Sigmoid colon (tissue), 4 donors: ENCODE results near the gene XRCC6.

ENCODE experiments used
- EP300 ChIP-seq, 4 donors: sonication (generic); formaldehyde crosslinking; IDR thresholded peaks; one replicate each; pipeline ENCODE4 v1.6.1; 2017; ENCODE audit warnings: antibody characterized with exemption in 4 of 4
- POLR2A ChIP-seq, 2 donors: fragments of 450-650 bp; IDR thresholded peaks; one replicate each; pipeline ENCODE4 v1.6.1; 2016; ENCODE audit warnings: antibody characterized with exemption in 2 of 2, mild to moderate bottlenecking in 2 of 2, moderate library complexity in 2 of 2
- POLR2AphosphoS5 ChIP-seq, 4 donors: sonication (generic); formaldehyde crosslinking; IDR thresholded peaks; one replicate each; pipeline ENCODE4 v1.6.1; 2017; ENCODE audit warnings: antibody characterized with exemption in 4 of 4
- TF ChIP-seq, protein P1 (sequence below), 4 experiments: fragments of 450-650 bp in 3 of 4; fragments of 200-600 bp in 1 of 4; IDR thresholded peaks; one replicate each; pipeline ENCODE4 v1.5.1; 2016 to 2019; ENCODE audit warnings: antibody characterized with exemption in 4 of 4, mild to moderate bottlenecking in 3 of 4, moderate library complexity in 2 of 4

DNA sequence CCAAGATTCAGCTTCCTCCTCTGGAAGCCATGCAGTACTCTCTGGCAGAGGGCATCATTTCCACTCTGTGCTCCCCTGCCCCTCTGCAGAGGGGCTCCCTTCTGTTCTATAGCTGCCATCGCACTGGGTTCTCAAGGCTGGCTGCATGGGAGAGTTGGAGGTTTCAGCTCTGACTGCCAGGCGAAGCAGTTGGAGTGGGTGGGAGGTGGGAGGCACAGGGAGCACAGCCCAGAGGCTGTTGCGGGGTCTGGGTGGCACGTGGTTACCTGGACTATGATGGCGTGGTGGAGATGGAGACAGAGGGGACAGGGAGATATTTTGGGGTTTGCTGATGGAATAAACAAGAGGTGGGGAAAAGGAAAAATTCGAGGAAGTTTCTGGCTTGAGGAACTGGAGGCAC is 36.2 kb upstream of the XRCC6 start:
- TF ChIP-seq POLR2A (IDR thresholded peaks at IDR 0.05) (no peak), POLR2AphosphoS5 (IDR thresholded peaks at IDR 0.05) (no peak), EP300 (IDR thresholded peaks at IDR 0.05) (no peak)
- TF ChIP-seq, protein P1, sequence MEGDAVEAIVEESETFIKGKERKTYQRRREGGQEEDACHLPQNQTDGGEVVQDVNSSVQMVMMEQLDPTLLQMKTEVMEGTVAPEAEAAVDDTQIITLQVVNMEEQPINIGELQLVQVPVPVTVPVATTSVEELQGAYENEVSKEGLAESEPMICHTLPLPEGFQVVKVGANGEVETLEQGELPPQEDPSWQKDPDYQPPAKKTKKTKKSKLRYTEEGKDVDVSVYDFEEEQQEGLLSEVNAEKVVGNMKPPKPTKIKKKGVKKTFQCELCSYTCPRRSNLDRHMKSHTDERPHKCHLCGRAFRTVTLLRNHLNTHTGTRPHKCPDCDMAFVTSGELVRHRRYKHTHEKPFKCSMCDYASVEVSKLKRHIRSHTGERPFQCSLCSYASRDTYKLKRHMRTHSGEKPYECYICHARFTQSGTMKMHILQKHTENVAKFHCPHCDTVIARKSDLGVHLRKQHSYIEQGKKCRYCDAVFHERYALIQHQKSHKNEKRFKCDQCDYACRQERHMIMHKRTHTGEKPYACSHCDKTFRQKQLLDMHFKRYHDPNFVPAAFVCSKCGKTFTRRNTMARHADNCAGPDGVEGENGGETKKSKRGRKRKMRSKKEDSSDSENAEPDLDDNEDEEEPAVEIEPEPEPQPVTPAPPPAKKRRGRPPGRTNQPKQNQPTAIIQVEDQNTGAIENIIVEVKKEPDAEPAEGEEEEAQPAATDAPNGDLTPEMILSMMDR (IDR thresholded peaks at IDR 0.05): no peak
